ENCODE data around the gene RAB1A. TPM values are rescaled to one million over a fixed set of nuclear protein-coding genes. Genes with fewer than 3 reads are reported as not detected.

The RAB1A gene
- total and polyA plus RNA-seq, 2 of the 13 experiments (the other 11 are each of a cell fraction or from before 2014, with no cell fraction given), result 206 to 226 TPM

- 0 out of 2 replicates have a peak, but pooled peaks have one; percentile 48 for TF ChIP-seq ZSCAN9 (CRISPR knock-in tag; IDR thresholded peaks at IDR 0.05; ENCODE audit: borderline replicate concordance)
- TF ChIP-seq NPAS2 (CRISPR knock-in tag; IDR thresholded peaks at IDR 0.05; ENCODE audit: borderline replicate concordance), result no peak
- no peak for TF ChIP-seq ZNF710 (CRISPR knock-in tag; IDR thresholded peaks at IDR 0.05; ENCODE audit: borderline replicate concordance)
- 0 out of 2 replicates have a peak, but pooled peaks have one; percentile 64 for TF ChIP-seq PREB (CRISPR knock-in tag; IDR thresholded peaks at IDR 0.05)
- TF ChIP-seq SRF (IDR thresholded peaks at IDR 0.05; ENCODE audit: low read depth, low read length), result no peak
- peak; percentile 43; the same call in 1 of the 2 replicates for TF ChIP-seq MTA1 (CRISPR knock-in tag; IDR thresholded peaks at IDR 0.05; ENCODE audit: borderline replicate concordance)
- no peak for TF ChIP-seq HOXA3 (CRISPR knock-in tag; IDR thresholded peaks at IDR 0.05)
- TF ChIP-seq DPF2 (CRISPR knock-in tag; IDR thresholded peaks at IDR 0.05; ENCODE audit: borderline replicate concordance, low read depth), result no peak
- no peak for TF ChIP-seq ETS1 (CRISPR knock-in tag; IDR thresholded peaks at IDR 0.05)
- peak; percentile 74; the same call in 1 of the 2 replicates for TF ChIP-seq TFE3 (CRISPR knock-in tag; IDR thresholded peaks at IDR 0.05)
- TF ChIP-seq ZNF264 (CRISPR knock-in tag; IDR thresholded peaks at IDR 0.05), result no peak
- TF ChIP-seq CHD4 (IDR thresholded peaks at IDR 0.05; ENCODE audit: borderline replicate concordance, low read length), result 0 out of 2 replicates have a peak, but pooled peaks have one; percentile 31
- TF ChIP-seq ZNF33B (CRISPR knock-in tag; IDR thresholded peaks at IDR 0.05), result peak; percentile 89
- TF ChIP-seq NFAT5 (CRISPR knock-in tag; IDR thresholded peaks at IDR 0.05), result no peak; the same call in 1 of the 2 replicates
- no peak; the same call in 1 of the 2 replicates for TF ChIP-seq ZNF75D (CRISPR knock-in tag; IDR thresholded peaks at IDR 0.05; ENCODE audit: borderline replicate concordance)
Measured at GRCh38 chr2:65055422-65056214, 74.3 kb downstream of the RAB1A start (continued).
